ENCODE measurements around the gene CLCN3.

The CLCN3 gene

GRCh38 chr4:169640261-169640870, 20.0 kb downstream of the CLCN3 start:
- Histone ChIP-seq H3K9me3 (replicated peaks; ENCODE audit: insufficient read depth, low read length) (no peaks in the 10 kb centered on the region), H3K9me2 (replicated peaks; ENCODE audit: insufficient read depth, low read length) (no peaks in the 10 kb centered on the region), H3K36me3 (replicated peaks; ENCODE audit: insufficient read depth, low read length) (no peaks in the 10 kb centered on the region), H3K27ac (ENCODE audit: low read length) (no peak overlapping the region), H3K4me1 (ENCODE audit: low read length) (no peaks in the 10 kb centered on the region), H3K4me3 (ENCODE audit: low read length) (no peak overlapping the region), H2AFZ (ENCODE audit: low read length) (no peak overlapping the region), H3F3A (ENCODE audit: insufficient read depth, low read length) (no peaks in the 10 kb centered on the region), H3K4me2 (ENCODE audit: low read depth, low read length) (no peak overlapping the region), H3K9ac (ENCODE audit: low read length) (no peak overlapping the region), H3K79me2 (ENCODE audit: low read length) (no peaks in the 10 kb centered on the region), H3K27me3 (replicated peaks; ENCODE audit: insufficient read depth, low read length) (no peaks in the 10 kb centered on the region), H4K20me1 (ENCODE audit: insufficient read depth, low read length) (no peaks in the 10 kb centered on the region)
- DNase-seq, result no peak
- TF ChIP-seq EZH2 (optimal IDR thresholded peaks at IDR 0.05; ENCODE audit: low read depth, low read length) (no peak), CTCF (IDR thresholded peaks at IDR 0.05; ENCODE audit: low read length) (no peak), EZH2phosphoT487 (IDR thresholded peaks at IDR 0.05; ENCODE audit: low read length) (no peak)

DNA sequence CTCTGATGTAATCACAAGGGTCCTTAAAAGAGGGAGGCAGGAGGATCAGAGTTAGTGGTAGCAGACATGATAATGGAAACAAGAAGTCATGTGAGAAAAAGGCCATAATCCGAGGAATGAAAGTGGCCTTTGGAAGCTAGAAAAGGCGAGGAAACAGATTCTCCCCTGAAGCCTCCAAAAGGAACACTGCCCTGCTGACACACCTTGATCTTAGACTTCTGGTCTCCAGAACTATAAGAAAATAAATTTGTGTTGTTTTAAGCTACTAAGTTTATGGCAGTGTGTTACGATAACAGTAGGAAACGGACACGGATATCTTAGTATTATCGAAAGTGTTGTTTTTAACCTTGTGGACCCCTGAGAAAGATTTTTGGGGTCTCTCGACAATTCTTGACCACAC, 24.4 kb downstream of the CLCN3 start:
- Histone ChIP-seq H3K9me2 (replicated peaks; ENCODE audit: insufficient read depth, low read length) (no peaks in the 10 kb centered on the region), H3K79me2 (ENCODE audit: low read length) (no peaks in the 10 kb centered on the region), H4K20me1 (ENCODE audit: insufficient read depth, low read length) (no peaks in the 10 kb centered on the region), H3K9ac (ENCODE audit: low read length) (no peak overlapping the region), H3K9me3 (replicated peaks; ENCODE audit: insufficient read depth, low read length) (no peaks in the 10 kb centered on the region), H3K4me1 (ENCODE audit: low read length) (no peaks in the 10 kb centered on the region), H3K36me3 (replicated peaks; ENCODE audit: insufficient read depth, low read length) (no peaks in the 10 kb centered on the region), H3K27me3 (replicated peaks; ENCODE audit: insufficient read depth, low read length) (no peaks in the 10 kb centered on the region), H3K4me3 (ENCODE audit: low read length) (no peak overlapping the region), H3K27ac (ENCODE audit: low read length) (no peak overlapping the region), H3K4me2 (ENCODE audit: low read depth, low read length) (no peak overlapping the region), H2AFZ (ENCODE audit: low read length) (no peak overlapping the region), H3F3A (ENCODE audit: insufficient read depth, low read length) (no peaks in the 10 kb centered on the region)
- no peak for DNase-seq
- TF ChIP-seq CTCF (IDR thresholded peaks at IDR 0.05; ENCODE audit: low read length) (no peak), EZH2 (optimal IDR thresholded peaks at IDR 0.05; ENCODE audit: low read depth, low read length) (no peak), EZH2phosphoT487 (IDR thresholded peaks at IDR 0.05; ENCODE audit: low read length) (no peak)

DNA sequence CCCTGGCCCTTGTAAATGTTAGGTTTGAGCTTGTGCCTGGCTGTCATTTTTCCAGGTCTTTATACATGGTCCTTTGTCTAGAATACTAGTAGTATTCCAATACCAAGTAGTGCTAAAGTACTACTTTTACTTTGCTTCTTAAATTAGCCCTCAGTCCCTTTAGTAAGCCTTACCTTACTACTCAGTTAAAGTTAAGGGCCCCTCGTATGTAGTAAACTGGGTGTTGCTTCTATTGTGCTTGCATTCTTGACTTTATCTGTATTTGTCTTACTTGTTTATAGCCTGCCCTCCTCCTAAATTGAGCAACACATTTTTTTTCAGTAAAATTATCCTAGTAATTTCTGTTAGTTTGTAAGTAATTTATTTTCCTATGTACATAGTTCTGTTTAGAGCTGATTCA, 25.2 kb downstream of the CLCN3 start:
- H3K9me2 ChIP-seq (replicated peaks; ENCODE audit: insufficient read depth, low read length), result no peaks in the 10 kb centered on the region
- no peak overlapping the region for H3K27ac ChIP-seq (ENCODE audit: low read length)
- no peaks in the 10 kb centered on the region for H3K79me2 ChIP-seq (ENCODE audit: low read length)

More for the DNA sequence above, 25.2 kb downstream of the CLCN3 start:
- Histone ChIP-seq H3K4me1 (ENCODE audit: low read length) (no peaks in the 10 kb centered on the region), H3K36me3 (replicated peaks; ENCODE audit: insufficient read depth, low read length) (no peaks in the 10 kb centered on the region), H3K9ac (ENCODE audit: low read length) (no peak overlapping the region), H4K20me1 (ENCODE audit: insufficient read depth, low read length) (no peaks in the 10 kb centered on the region), H3F3A (ENCODE audit: insufficient read depth, low read length) (no peaks in the 10 kb centered on the region), H3K4me2 (ENCODE audit: low read depth, low read length) (no peak overlapping the region), H3K9me3 (replicated peaks; ENCODE audit: insufficient read depth, low read length) (no peaks in the 10 kb centered on the region), H2AFZ (ENCODE audit: low read length) (no peak overlapping the region), H3K27me3 (replicated peaks; ENCODE audit: insufficient read depth, low read length) (no peaks in the 10 kb centered on the region), H3K4me3 (ENCODE audit: low read length) (no peak overlapping the region)
- TF ChIP-seq EZH2phosphoT487 (IDR thresholded peaks at IDR 0.05; ENCODE audit: low read length) (no peak), EZH2 (optimal IDR thresholded peaks at IDR 0.05; ENCODE audit: low read depth, low read length) (no peak), CTCF (IDR thresholded peaks at IDR 0.05; ENCODE audit: low read length) (no peak)
- DNase-seq, result no peak
